Muscle of back (tissue), 10 donors: ENCODE results near the gene TATDN3. TPM values are rescaled to one million over a fixed set of nuclear protein-coding genes. Genes with fewer than 3 reads are reported as not detected.

ENCODE experiments used
- polyA plus RNA-seq, 10 donors: library from polyadenylated mRNA; unstranded; fragments of 120-200 nt; gene quantifications; one replicate each; pipeline ENCODE4 v1.2.1, GENCODE V29; 2013; ENCODE audit not compliant: insufficient read length in 10 of 10

TATDN3 gene
- polyA plus RNA-seq, 10 donors: 8.8 to 11.9 (median 10.9) TPM

Other genes starting within 250 kb of the TATDN3 start
- 100 to 1,000 TPM in 2 of 10 donors, 10 to 100 TPM in 7, 1 to 10 TPM in 1; 8.1 to 157 (median 28.3) TPM for gene ATF3, start 183.1 kb upstream of the TATDN3 start, polyA plus RNA-seq
- 1 to 10 TPM in 8 of 10 donors, under 1 TPM in 2; 0.94 to 2.7 (median 1.6) TPM for gene BATF3, start 92.1 kb upstream of the TATDN3 start, polyA plus RNA-seq
- 10 to 100 TPM; 30.5 to 36.4 (median 32.6) TPM for gene NSL1, start 117 bp upstream of the TATDN3 start, polyA plus RNA-seq
- under 1 TPM in 3 of 10 donors, not detected in 7; 0.33 to 0.48 (median 0.48) TPM for gene SPATA45, start 55.8 kb downstream of the TATDN3 start, polyA plus RNA-seq
- 10 to 100 TPM in 2 of 10 donors, 1 to 10 TPM in 8; 4.1 to 14.1 (median 8.6) TPM for gene FLVCR1, start 66.4 kb downstream of the TATDN3 start, polyA plus RNA-seq
- 10 to 100 TPM; 40.6 to 56.7 (median 46.5) TPM for gene VASH2, start 158.6 kb downstream of the TATDN3 start, polyA plus RNA-seq
- gene ANGEL2, start 224.0 kb downstream of the TATDN3 start, polyA plus RNA-seq: 10 to 100 TPM; 21.9 to 37.5 (median 27.9) TPM